IPS DF 19.7 (cell line): ENCODE measurements around the gene CASP2.

Experiments used
- DNase-seq: peaks from one replicate; pipeline ENCODE4 v3.0.0-alpha.2; 2013; ENCODE audit warnings: low read depth, low spot score

Gene CASP2

GRCh38 chr7:143295870-143296269 lies 7.7 kb downstream of the CASP2 start:
- no peak for DNase-seq

- no peak for DNase-seq
These were observed 8.5 kb downstream of the CASP2 start for GRCh38 chr7:143296686-143297085.

GRCh38 chr7:143299346-143299745 lies 11.2 kb downstream of the CASP2 start:
- no peak for DNase-seq

GRCh38 chr7:143299840-143300239 lies 11.7 kb downstream of the CASP2 start:
- no peak for DNase-seq

GRCh38 chr7:143300959-143301935 lies 13.1 kb downstream of the CASP2 start:
- DNase-seq = no peak

- no peak for DNase-seq
These were observed 15.6 kb downstream of the CASP2 start for GRCh38 chr7:143303733-143304132.

- DNase-seq = no peak
These were observed 16.8 kb downstream of the CASP2 start for GRCh38 chr7:143304938-143305337.

- DNase-seq = no peak
These were observed 17.4 kb downstream of the CASP2 start for GRCh38 chr7:143305423-143306070.

- no peak for DNase-seq
These were observed 20.5 kb downstream of the CASP2 start for GRCh38 chr7:143308632-143309031.

- DNase-seq = no peak
These were observed 26.0 kb downstream of the CASP2 start for GRCh38 chr7:143314127-143314526.

GRCh38 chr7:143315776-143316175 lies 27.6 kb downstream of the CASP2 start, which contains the start of gene CLCN1:
Gene CLCN1, plus strand, starts transcription at chr7:143316111. Its CDS starts 102 bp downstream, at chr7:143316213.
- DNase-seq = no peak

GRCh38 chr7:143316492-143316891 lies 28.3 kb downstream of the CASP2 start:
- no peak for DNase-seq

- DNase-seq = no peak
These were observed 30.5 kb downstream of the CASP2 start for GRCh38 chr7:143318661-143319060.

GRCh38 chr7:143320620-143321019 lies 32.5 kb downstream of the CASP2 start:
- DNase-seq = no peak

GRCh38 chr7:143321242-143321641 lies 33.1 kb downstream of the CASP2 start:
- no peak for DNase-seq

- DNase-seq = no peak
These were observed 33.6 kb downstream of the CASP2 start for GRCh38 chr7:143321734-143322133.

GRCh38 chr7:143322760-143323633 lies 34.8 kb downstream of the CASP2 start:
- DNase-seq = no peak

- DNase-seq = no peak
These were observed 35.5 kb downstream of the CASP2 start for GRCh38 chr7:143323653-143324052.

- no peak for DNase-seq
These were observed 37.1 kb downstream of the CASP2 start for GRCh38 chr7:143325240-143325639.

GRCh38 chr7:143327903-143328302 lies 39.8 kb downstream of the CASP2 start:
- DNase-seq = no peak

GRCh38 chr7:143329471-143330170 lies 41.5 kb downstream of the CASP2 start:
- no peak for DNase-seq
